OCI-LY3 (cell line): ENCODE results near the gene RNASEH2B.

Experiments
- EZH2phosphoT487 ChIP-seq: fragments of 200-600 bp; shearing (Covaris generic); IDR thresholded peaks from 2 replicates; pipeline ENCODE4 v1.6.1; 2018; ENCODE audit warnings: antibody characterized with exemption, mixed run types, low read depth
- TF ChIP-seq, protein P1 (sequence below): fragments of 200-600, 300-600 bp; sonication (generic); IDR thresholded peaks from 2 replicates; pipeline ENCODE4 v1.5.1; 2014; ENCODE audit warnings: antibody characterized with exemption, low read length, low read depth

DNA sequence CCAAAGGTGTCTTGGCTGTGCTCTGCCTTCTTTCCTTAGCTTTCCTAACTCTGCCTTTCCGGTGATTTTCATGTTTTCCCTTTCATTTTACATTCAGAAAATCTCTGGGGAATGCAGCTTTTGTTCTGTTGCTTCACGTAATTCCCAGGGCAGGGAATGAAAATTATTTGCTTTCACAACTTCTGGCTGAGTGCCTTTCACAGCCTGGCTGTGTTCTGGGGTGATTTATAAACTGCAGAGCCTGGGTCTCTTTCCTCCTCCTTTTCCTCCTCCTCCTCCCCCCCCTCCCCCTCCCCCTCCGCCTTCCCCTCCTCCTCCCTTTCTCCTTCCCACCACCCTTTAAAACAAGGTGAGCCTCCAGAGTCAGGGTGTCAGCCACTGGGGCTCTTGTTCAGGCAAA lies 84.3 kb downstream of the RNASEH2B start:
- TF ChIP-seq, protein P1, sequence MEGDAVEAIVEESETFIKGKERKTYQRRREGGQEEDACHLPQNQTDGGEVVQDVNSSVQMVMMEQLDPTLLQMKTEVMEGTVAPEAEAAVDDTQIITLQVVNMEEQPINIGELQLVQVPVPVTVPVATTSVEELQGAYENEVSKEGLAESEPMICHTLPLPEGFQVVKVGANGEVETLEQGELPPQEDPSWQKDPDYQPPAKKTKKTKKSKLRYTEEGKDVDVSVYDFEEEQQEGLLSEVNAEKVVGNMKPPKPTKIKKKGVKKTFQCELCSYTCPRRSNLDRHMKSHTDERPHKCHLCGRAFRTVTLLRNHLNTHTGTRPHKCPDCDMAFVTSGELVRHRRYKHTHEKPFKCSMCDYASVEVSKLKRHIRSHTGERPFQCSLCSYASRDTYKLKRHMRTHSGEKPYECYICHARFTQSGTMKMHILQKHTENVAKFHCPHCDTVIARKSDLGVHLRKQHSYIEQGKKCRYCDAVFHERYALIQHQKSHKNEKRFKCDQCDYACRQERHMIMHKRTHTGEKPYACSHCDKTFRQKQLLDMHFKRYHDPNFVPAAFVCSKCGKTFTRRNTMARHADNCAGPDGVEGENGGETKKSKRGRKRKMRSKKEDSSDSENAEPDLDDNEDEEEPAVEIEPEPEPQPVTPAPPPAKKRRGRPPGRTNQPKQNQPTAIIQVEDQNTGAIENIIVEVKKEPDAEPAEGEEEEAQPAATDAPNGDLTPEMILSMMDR, result no peak
- no peak for TF ChIP-seq EZH2phosphoT487
